8988T (cell line): ENCODE results near the gene KIF1A.
A peak's percentile ranks its signal among the peaks of the same experiment; 100 is the strongest.
"Not testable (repeated sequence)": the region's sequence is repeated elsewhere in the genome, so short reads cannot be mapped to it uniquely, and the experiment has no call there.

Experiments
- DNase-seq: peaks from one replicate; pipeline ENCODE4 v3.0.0; 2011

Gene KIF1A

GRCh38 chr2:240786355-240786841, 33.6 kb downstream of the KIF1A start:
- no peak for DNase-seq

- peak; percentile 34 for DNase-seq
Observed at GRCh38 chr2:240785424-240786335, 34.3 kb downstream of the KIF1A start.

GRCh38 chr2:240784629-240785423, 35.2 kb downstream of the KIF1A start:
- DNase-seq, result peak; percentile 27

GRCh38 chr2:240783819-240784621, 36.0 kb downstream of the KIF1A start:
- peak; percentile 21 for DNase-seq

GRCh38 chr2:240782886-240783818, 36.9 kb downstream of the KIF1A start:
- peak; percentile 18 for DNase-seq

- DNase-seq, result no peak
Observed at GRCh38 chr2:240782221-240782885, 37.7 kb downstream of the KIF1A start.

- no peak for DNase-seq
Observed at GRCh38 chr2:240781471-240782220, 38.4 kb downstream of the KIF1A start.

- no peak for DNase-seq
Observed at GRCh38 chr2:240780023-240780700, 39.9 kb downstream of the KIF1A start.

GRCh38 chr2:240779250-240779832, 40.7 kb downstream of the KIF1A start:
- not testable (repeated sequence) for DNase-seq

- no peak for DNase-seq
Observed at GRCh38 chr2:240778426-240778825, 41.6 kb downstream of the KIF1A start.

GRCh38 chr2:240777456-240778212, 42.4 kb downstream of the KIF1A start:
- no peak for DNase-seq

- no peak for DNase-seq
Observed at GRCh38 chr2:240775905-240776304, 44.1 kb downstream of the KIF1A start.

GRCh38 chr2:240774856-240775255, 45.2 kb downstream of the KIF1A start:
- no peak for DNase-seq

- DNase-seq, result no peak
Observed at GRCh38 chr2:240769096-240769495, 50.9 kb downstream of the KIF1A start.

GRCh38 chr2:240768216-240768615, 51.8 kb downstream of the KIF1A start:
- no peak for DNase-seq

GRCh38 chr2:240767341-240767740, 52.7 kb downstream of the KIF1A start:
- DNase-seq, result no peak

- no peak for DNase-seq
Observed at GRCh38 chr2:240766072-240766471, 53.9 kb downstream of the KIF1A start.

- no peak for DNase-seq
Observed at GRCh38 chr2:240765007-240765406, 55.0 kb downstream of the KIF1A start.

- DNase-seq, result no peak
Observed at GRCh38 chr2:240764605-240765004, 55.4 kb downstream of the KIF1A start.
